ELF-1 (cell line): ENCODE results near the gene SIRPA.

ENCODE experiments used
- DNase-seq: peaks from one replicate; pipeline ENCODE4 v3.0.0-alpha.2; 2016; ENCODE audit warnings: low read depth, low spot score

Gene SIRPA

GRCh38 chr20:1870323-1870722 lies 24.9 kb upstream of the SIRPA start:
- no peak for DNase-seq

- DNase-seq, result no peak
These were observed 24.2 kb upstream of the SIRPA start for GRCh38 chr20:1870792-1871550.

GRCh38 chr20:1871807-1872458 lies 23.3 kb upstream of the SIRPA start:
- DNase-seq, result no peak

GRCh38 chr20:1872459-1873097 lies 22.6 kb upstream of the SIRPA start:
- DNase-seq, result no peak

- DNase-seq, result no peak
These were observed 20.6 kb upstream of the SIRPA start for GRCh38 chr20:1874450-1875182.

- no peak for DNase-seq
These were observed 20.0 kb upstream of the SIRPA start for GRCh38 chr20:1875183-1875554.

GRCh38 chr20:1875762-1876161 lies 19.4 kb upstream of the SIRPA start:
- DNase-seq, result peak; percentile 91

- peak; percentile 58 for DNase-seq
These were observed 18.8 kb upstream of the SIRPA start for GRCh38 chr20:1876217-1876921.

- no peak for DNase-seq
These were observed 18.1 kb upstream of the SIRPA start for GRCh38 chr20:1876975-1877608.

GRCh38 chr20:1877609-1878200 lies 17.5 kb upstream of the SIRPA start:
- DNase-seq, result no peak

GRCh38 chr20:1879369-1879768 lies 15.8 kb upstream of the SIRPA start:
- no peak for DNase-seq

- no peak for DNase-seq
These were observed 15.3 kb upstream of the SIRPA start for GRCh38 chr20:1879934-1880333.

- no peak for DNase-seq
These were observed 14.5 kb upstream of the SIRPA start for GRCh38 chr20:1880529-1881239.

- no peak for DNase-seq
These were observed 13.9 kb upstream of the SIRPA start for GRCh38 chr20:1881240-1881835.

GRCh38 chr20:1882026-1882425 lies 13.2 kb upstream of the SIRPA start:
- no peak for DNase-seq

GRCh38 chr20:1883986-1884385 lies 11.2 kb upstream of the SIRPA start:
- DNase-seq, result no peak

GRCh38 chr20:1885254-1885653 lies 10.0 kb upstream of the SIRPA start:
- DNase-seq, result no peak

- no peak for DNase-seq
These were observed 9.1 kb upstream of the SIRPA start for GRCh38 chr20:1885940-1886693.

- DNase-seq, result no peak
These were observed 7.9 kb upstream of the SIRPA start for GRCh38 chr20:1887321-1887720.
